Upper lobe of right lung (tissue), 1 donor: ENCODE results near the gene ST13. TPM values are rescaled to one million over a fixed set of nuclear protein-coding genes. Genes with fewer than 3 reads are reported as not detected.
"Not testable (repeated sequence)": the region's sequence is repeated elsewhere in the genome, so short reads cannot be mapped to it uniquely, and the experiment has no call there.

Experiments used
- ATAC-seq: fragments of 200-7000 bp; cut with Tn5 transposase; one replicate; pipeline ENCODE4 v1.9.1; 2020; ENCODE audit warnings: mild to moderate bottlenecking, moderate library complexity
- DNase-seq: peaks from one replicate; pipeline ENCODE4 v3.0.0-alpha.2; 2020
- H3K27ac ChIP-seq: fragments of 200-600 bp; one replicate; pipeline ENCODE4 v1.8.0; 2022
- H3K27me3 ChIP-seq: fragments of 200-600 bp; one replicate; pipeline ENCODE4 v1.8.0; 2022; ENCODE audit warnings: mild to moderate bottlenecking
- H3K36me3 ChIP-seq: fragments of 200-600 bp; one replicate; pipeline ENCODE4 v1.8.0; 2022
- H3K4me1 ChIP-seq: fragments of 200-600 bp; one replicate; pipeline ENCODE4 v1.8.0; 2022
- H3K4me3 ChIP-seq: fragments of 200-600 bp; one replicate; pipeline ENCODE4 v1.8.0; 2022; ENCODE audit warnings: mild to moderate bottlenecking
- H3K9me3 ChIP-seq: fragments of 200-600 bp; one replicate; pipeline ENCODE4 v1.8.0; 2022
- CTCF ChIP-seq: fragments of 200-600 bp; IDR thresholded peaks from one replicate; pipeline ENCODE4 v1.8.0; 2022; ENCODE audit warnings: antibody characterized with exemption
- intact Hi-C: fragments of 100-400 bp; cut with DNase I; formaldehyde crosslinking; loops from one replicate; pipeline ENCODE4 v1.11.0; 2022
- total RNA-seq: library from RNA; stranded (reverse); fragmentation: NEBNext Ultra II Directional; extraction: Animal tissue kit (Norgen Biotek cat#: 25700); gene quantifications from one replicate; pipeline ENCODE4 v1.2.1, GENCODE V29; 2021
- donor health status: DM: no; HTN: yes; CAD: no; lungs with severe emphysema.

Gene ST13
- total RNA-seq, 1 donor from 2014 or later = 192 TPM

- Histone ChIP-seq H3K36me3 (peaks cover 45% of the 10 kb centered on the region), H3K4me1 (no peaks in the 10 kb centered on the region), H3K9me3 (no peaks in the 10 kb centered on the region), H3K4me3 (no peak overlapping the region), H3K27me3 (no peaks in the 10 kb centered on the region), H3K27ac (no peak overlapping the region)
- TF ChIP-seq CTCF = no peak
- DNase-seq = no peak
- intact Hi-C loops = no loop called here
- no peak for ATAC-seq
Observed at GRCh38 chr22:40889116-40889515, 32.7 kb upstream of the ST13 start.

- Histone ChIP-seq H3K9me3 (no peaks in the 10 kb centered on the region), H3K36me3 (peaks cover 21% of the 10 kb centered on the region), H3K27me3 (no peaks in the 10 kb centered on the region), H3K4me1 (no peaks in the 10 kb centered on the region), H3K4me3 (no peak overlapping the region), H3K27ac (no peak overlapping the region)
- no peak for DNase-seq
- intact Hi-C loops = no loop called here
- TF ChIP-seq CTCF = no peak
- no peak for ATAC-seq
Observed at GRCh38 chr22:40878922-40879321, 22.5 kb upstream of the ST13 start.

- H3K9me3 ChIP-seq = no peaks in the 10 kb centered on the region
- no peaks in the 10 kb centered on the region for H3K4me1 ChIP-seq
- peaks cover 10% of the 10 kb centered on the region for H3K36me3 ChIP-seq
- H3K27ac ChIP-seq = no peak overlapping the region
- intact Hi-C loops = no loop called here
- ATAC-seq (no peak), DNase-seq (no peak)
- H3K27me3 ChIP-seq = no peaks in the 10 kb centered on the region
- H3K4me3 ChIP-seq = no peak overlapping the region
- TF ChIP-seq CTCF = no peak
Observed at GRCh38 chr22:40877488-40877887, 21.0 kb upstream of the ST13 start.

GRCh38 chr22:40876907-40877306, 20.5 kb upstream of the ST13 start:
- H3K4me3 ChIP-seq = no peak overlapping the region
- H3K4me1 ChIP-seq = no peaks in the 10 kb centered on the region
- no peak for TF ChIP-seq CTCF
- ATAC-seq (no peak), DNase-seq (no peak)
- peaks cover 7% of the 10 kb centered on the region for H3K36me3 ChIP-seq
- intact Hi-C loops = no loop called here
- no peaks in the 10 kb centered on the region for H3K9me3 ChIP-seq
- no peak overlapping the region for H3K27ac ChIP-seq
- H3K27me3 ChIP-seq = no peaks in the 10 kb centered on the region

- Histone ChIP-seq H3K4me3 (no peak overlapping the region), H3K36me3 (peaks cover 21% of the 10 kb centered on the region), H3K4me1 (no peaks in the 10 kb centered on the region), H3K9me3 (no peaks in the 10 kb centered on the region), H3K27ac (no peak overlapping the region), H3K27me3 (no peaks in the 10 kb centered on the region)
- ATAC-seq = no peak
- DNase-seq = no peak
- intact Hi-C loops = no loop called here
- no peak for TF ChIP-seq CTCF
Observed at GRCh38 chr22:40875111-40875510, 18.7 kb upstream of the ST13 start.

- Histone ChIP-seq H3K4me1 (no peaks in the 10 kb centered on the region), H3K4me3 (no peak overlapping the region), H3K9me3 (no peaks in the 10 kb centered on the region), H3K36me3 (peaks cover 31% of the 10 kb centered on the region), H3K27me3 (no peaks in the 10 kb centered on the region), H3K27ac (no peak overlapping the region)
- intact Hi-C loops = no loop called here
- ATAC-seq (no peak), DNase-seq (no peak)
- no peak for TF ChIP-seq CTCF
Observed at GRCh38 chr22:40874016-40874415, 17.6 kb upstream of the ST13 start.

- H3K36me3 ChIP-seq = peaks cover 32% of the 10 kb centered on the region
- H3K27me3 ChIP-seq, H3K4me1 ChIP-seq, H3K27ac ChIP-seq, H3K4me3 ChIP-seq, H3K9me3 ChIP-seq, DNase-seq, ATAC-seq, intact Hi-C loops: not testable (repeated sequence)
Observed at GRCh38 chr22:40868379-40868778, 11.9 kb upstream of the ST13 start.
